ENCODE results near the gene PPID.
"Not testable (repeated sequence)": the region's sequence is repeated elsewhere in the genome, so short reads cannot be mapped to it uniquely, and the experiment has no call there.

Gene PPID

DNA sequence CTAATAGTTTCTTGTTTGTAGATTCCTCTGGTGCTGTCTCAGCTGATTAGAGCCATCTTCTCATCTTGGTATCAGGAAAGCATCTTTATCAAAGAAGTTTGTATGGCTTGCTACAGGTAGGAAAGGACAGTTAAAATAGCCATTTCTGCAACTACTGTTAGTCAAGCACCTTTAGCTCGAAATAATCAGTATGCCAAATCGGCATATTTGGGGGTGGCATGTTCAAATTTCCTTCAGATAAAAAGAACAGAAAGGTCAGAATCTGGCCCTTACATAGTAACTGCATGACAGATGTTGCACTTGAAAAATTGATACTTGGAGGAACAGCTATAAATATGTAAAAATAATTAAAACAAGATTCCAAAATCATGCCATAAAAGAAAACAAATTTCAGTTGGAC is 56.3 kb downstream of the PPID start:
- no peak for DNase-seq (ENCODE audit: low spot score)

DNA sequence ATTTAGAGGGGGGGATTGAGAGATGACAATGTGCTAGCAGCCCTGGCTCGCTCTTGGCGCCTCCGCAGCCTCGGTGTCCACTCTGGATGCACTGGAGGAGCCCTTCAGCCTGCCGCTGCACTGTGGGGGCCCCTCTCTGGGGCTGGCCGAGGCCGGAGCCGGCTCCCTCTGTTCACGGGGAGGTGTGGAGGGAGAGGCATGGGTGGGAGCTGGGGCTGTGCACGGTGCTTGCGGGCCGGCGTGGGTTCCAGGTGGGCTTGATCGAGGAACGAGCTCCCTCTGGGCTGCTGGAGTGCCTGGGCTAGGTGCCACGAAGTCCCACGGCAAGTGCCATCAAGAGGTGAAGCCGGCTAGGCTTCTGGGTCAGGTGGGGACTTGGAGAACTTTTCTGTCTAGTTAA is 58.4 kb downstream of the PPID start:
- no peak for DNase-seq (ENCODE audit: low spot score)

DNA sequence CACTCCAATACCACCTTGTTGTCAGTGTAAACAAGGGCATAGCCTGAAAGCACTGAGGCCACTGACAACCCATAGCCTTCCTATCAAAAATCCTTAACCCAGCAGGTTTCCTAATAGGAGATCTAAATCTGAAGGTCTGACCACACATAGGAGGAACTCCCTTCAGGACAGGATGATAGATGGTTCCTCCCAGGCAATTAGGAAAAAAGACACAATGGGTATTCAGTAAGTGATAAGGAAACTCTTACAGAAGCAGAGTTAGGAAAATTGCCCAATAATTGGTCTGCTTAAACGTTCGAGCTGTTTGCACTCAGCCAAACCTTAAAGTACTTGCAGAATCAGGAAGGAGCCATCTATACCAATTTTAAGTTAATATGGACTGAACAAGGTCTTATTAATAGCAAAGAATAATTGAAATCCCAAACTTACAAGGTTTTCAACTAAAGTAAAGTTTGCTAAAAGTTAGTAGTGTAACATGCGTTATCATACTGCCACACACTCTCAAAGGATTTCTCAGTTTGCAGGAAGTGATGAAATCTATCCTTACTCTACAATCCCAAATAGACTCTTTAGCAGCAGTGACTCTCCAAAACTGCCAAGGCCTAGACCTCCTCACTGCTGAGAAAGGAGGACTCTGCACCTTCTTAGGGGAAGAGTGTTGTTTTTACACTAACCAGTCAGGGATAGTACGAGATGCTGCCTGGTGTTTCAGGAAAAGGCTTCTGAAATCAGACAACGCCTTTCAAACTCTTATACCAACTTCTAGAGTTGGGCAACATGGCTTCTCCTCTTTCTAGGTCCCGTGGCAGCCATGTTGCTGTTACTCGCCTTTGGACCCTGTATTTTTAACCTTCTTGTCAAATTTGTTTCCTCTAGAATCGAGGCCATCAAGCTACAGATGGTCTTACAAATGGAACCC is 59.2 kb downstream of the PPID start:
- DNase-seq (ENCODE audit: low spot score), result not testable (repeated sequence)

DNA sequence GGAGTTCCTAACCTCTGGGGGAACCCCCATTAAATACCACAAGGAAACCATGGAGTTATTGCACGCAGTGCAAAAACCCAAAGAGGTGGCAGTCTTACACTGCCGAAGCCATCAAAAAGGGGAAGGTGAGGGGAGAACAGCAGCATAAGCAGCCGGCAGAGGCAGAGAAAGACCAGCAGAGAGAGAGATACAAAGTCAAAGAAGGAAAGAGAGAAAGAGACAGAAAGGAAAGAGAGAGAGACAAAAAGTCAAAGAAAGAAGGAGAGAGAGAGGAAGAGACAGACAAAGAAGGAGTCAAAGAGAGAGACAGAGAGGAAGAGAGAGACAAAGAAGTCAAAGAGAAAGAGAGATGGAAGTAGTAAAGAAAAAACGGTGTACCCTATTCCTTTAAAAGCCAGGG is 59.9 kb downstream of the PPID start:
- not testable (repeated sequence) for DNase-seq (ENCODE audit: low spot score)
